ENCODE measurements around the gene PLCZ1. TPM values are rescaled to one million over a fixed set of nuclear protein-coding genes. Genes with fewer than 3 reads are reported as not detected.
"Not testable (repeated sequence)": the region's sequence is repeated elsewhere in the genome, so short reads cannot be mapped to it uniquely, and the experiment has no call there.

Gene PLCZ1, protein sequence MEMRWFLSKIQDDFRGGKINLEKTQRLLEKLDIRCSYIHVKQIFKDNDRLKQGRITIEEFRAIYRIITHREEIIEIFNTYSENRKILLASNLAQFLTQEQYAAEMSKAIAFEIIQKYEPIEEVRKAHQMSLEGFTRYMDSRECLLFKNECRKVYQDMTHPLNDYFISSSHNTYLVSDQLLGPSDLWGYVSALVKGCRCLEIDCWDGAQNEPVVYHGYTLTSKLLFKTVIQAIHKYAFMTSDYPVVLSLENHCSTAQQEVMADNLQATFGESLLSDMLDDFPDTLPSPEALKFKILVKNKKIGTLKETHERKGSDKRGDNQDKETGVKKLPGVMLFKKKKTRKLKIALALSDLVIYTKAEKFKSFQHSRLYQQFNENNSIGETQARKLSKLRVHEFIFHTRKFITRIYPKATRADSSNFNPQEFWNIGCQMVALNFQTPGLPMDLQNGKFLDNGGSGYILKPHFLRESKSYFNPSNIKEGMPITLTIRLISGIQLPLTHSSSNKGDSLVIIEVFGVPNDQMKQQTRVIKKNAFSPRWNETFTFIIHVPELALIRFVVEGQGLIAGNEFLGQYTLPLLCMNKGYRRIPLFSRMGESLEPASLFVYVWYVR
- total RNA-seq, result not detected in 2 replicates

DNA sequence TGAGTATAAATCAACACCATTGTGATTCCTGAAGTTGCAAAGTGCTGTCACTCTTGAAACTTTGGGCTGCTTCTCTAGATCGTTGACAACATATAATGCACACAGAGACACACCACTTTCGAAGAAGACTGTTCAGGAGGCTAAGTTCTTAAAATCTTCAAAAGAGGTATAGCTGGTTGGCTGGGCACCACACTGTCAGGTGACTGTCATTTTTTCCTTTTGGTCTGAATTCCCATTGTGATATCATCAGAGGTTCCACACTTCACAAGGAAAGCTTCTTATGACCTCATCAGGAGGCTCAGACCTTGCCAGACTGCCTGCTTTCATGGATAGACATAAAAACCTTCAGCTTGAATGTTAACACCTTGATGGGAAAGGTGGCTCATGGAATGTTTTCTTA is at the start of gene PLCZ1, which contains the start of gene CAPZA3:
TSS of gene PLCZ1 (minus strand) at position 194 of the 400 bp plus-strand sequence. CDS start 641 bp downstream, outside the sequence.
TSS of gene CAPZA3 (plus strand) at position 301 of the 400 bp plus-strand sequence. CDS start 150 bp downstream, outside the sequence.
- Histone ChIP-seq H3K4me3 (ENCODE audit: low read depth, low read length) (no peak within 1 kb of the TSS), H3K27me3 (ENCODE audit: control insufficient read depth, insufficient read depth, low read length) (no peaks in the 10 kb centered on the region), H3K36me3 (ENCODE audit: control insufficient read depth, insufficient read depth, low read length) (no peaks in the 10 kb centered on the region)
- no peak for FAIRE-seq
- DNase-seq (ENCODE audit: low read depth), result no peak
- TF ChIP-seq, protein P1, sequence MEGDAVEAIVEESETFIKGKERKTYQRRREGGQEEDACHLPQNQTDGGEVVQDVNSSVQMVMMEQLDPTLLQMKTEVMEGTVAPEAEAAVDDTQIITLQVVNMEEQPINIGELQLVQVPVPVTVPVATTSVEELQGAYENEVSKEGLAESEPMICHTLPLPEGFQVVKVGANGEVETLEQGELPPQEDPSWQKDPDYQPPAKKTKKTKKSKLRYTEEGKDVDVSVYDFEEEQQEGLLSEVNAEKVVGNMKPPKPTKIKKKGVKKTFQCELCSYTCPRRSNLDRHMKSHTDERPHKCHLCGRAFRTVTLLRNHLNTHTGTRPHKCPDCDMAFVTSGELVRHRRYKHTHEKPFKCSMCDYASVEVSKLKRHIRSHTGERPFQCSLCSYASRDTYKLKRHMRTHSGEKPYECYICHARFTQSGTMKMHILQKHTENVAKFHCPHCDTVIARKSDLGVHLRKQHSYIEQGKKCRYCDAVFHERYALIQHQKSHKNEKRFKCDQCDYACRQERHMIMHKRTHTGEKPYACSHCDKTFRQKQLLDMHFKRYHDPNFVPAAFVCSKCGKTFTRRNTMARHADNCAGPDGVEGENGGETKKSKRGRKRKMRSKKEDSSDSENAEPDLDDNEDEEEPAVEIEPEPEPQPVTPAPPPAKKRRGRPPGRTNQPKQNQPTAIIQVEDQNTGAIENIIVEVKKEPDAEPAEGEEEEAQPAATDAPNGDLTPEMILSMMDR (IDR thresholded peaks at IDR 0.05; ENCODE audit: insufficient read depth, low read length, severe bottlenecking), result no peak

DNA sequence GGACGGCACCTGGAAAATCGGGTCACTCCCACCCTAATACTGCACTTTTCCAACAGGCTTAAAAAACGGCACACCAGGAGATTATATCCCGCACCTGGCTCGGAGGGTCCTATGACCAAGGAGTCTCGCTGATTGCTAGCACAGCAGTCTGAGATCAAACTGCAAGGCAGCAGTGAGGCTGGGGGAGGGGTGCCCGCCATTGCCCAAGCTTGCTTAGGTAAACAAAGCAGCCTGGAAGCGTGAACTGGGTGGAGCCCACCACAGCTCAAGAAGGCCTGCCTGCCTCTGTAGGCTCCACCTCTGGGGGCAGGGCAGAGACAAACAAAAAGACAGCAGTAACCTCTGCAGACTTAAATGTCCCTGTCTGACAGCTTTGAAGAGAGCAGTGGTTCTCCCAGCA is 47.7 kb upstream of the PLCZ1 start:
- FAIRE-seq; H3K4me3 ChIP-seq (ENCODE audit: low read depth, low read length); H3K36me3 ChIP-seq (ENCODE audit: control insufficient read depth, insufficient read depth, low read length); H3K27me3 ChIP-seq (ENCODE audit: control insufficient read depth, insufficient read depth, low read length); DNase-seq (ENCODE audit: low read depth): not testable (repeated sequence)

DNA sequence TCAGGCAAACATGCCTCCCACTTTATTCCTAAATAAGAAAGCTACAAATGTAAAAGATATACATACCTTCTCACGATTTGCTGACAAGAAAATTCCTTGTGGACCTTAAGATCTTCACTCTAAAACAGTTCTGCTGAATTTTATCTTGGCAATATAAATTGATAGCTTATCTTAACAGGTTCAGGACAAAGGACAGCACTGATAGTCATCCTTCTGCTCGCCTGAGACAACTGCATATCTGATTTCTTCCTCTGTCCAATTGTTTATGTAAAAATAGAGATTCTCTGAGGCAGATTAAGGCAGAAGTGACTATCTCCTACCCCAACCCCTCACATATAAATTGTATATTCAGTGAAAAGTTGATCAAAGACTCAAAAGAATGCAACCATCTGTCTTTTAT is 45.0 kb upstream of the PLCZ1 start:
- Histone ChIP-seq H3K36me3 (ENCODE audit: control insufficient read depth, insufficient read depth, low read length) (no peaks in the 10 kb centered on the region), H3K4me3 (ENCODE audit: low read depth, low read length) (no peak overlapping the region), H3K27me3 (ENCODE audit: control insufficient read depth, insufficient read depth, low read length) (no peaks in the 10 kb centered on the region)
- DNase-seq (ENCODE audit: low read depth), result no peak
- FAIRE-seq, result no peak
- TF ChIP-seq, protein P1 (IDR thresholded peaks at IDR 0.05; ENCODE audit: insufficient read depth, low read length, severe bottlenecking), result no peak

DNA sequence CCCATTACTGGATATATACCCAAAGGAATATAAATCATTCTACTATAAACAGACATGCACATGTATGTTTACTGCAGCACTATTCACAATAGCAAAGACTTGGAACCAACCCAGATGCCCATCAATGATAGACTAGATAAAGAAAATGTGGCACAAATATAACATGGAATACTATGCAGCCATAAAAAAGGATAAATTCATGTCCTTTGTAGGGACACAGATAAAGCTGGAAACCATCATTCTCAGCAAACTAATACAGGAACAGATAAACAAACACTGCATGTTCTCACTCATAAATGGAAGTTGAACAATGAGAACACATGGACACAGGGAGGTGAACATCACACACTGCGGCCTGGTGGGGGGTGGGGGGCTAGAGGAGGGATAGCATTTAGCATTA is 28.7 kb upstream of the PLCZ1 start:
- not testable (repeated sequence) for H3K27me3 ChIP-seq (ENCODE audit: control insufficient read depth, insufficient read depth, low read length); FAIRE-seq; H3K36me3 ChIP-seq (ENCODE audit: control insufficient read depth, insufficient read depth, low read length); DNase-seq (ENCODE audit: low read depth); H3K4me3 ChIP-seq (ENCODE audit: low read depth, low read length)

DNA sequence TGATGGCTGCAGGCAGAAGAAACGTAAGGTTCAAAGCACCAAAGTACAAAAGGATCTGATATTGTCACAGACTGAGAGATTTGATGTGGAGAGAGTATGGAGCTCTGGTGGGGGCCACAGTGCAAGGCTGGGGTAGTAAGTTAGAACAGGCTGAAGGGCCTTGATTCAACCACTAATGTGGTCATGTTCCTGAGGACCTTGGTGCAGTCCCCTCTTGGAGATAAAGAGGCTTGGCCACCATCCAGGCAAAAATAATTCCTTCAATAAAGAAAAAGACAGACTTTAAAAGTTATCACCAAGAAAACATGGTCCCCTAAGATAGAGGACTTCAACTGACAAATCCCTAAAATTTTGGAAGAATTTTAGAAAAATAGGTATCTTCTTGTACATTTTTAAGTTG is 17.5 kb upstream of the PLCZ1 start:
- Histone ChIP-seq H3K36me3 (ENCODE audit: control insufficient read depth, insufficient read depth, low read length) (no peaks in the 10 kb centered on the region), H3K27me3 (ENCODE audit: control insufficient read depth, insufficient read depth, low read length) (no peaks in the 10 kb centered on the region), H3K4me3 (ENCODE audit: low read depth, low read length) (no peak overlapping the region)
- FAIRE-seq (no peak), DNase-seq (ENCODE audit: low read depth) (no peak)
- TF ChIP-seq, protein P1 (IDR thresholded peaks at IDR 0.05; ENCODE audit: insufficient read depth, low read length, severe bottlenecking), result no peak

DNA sequence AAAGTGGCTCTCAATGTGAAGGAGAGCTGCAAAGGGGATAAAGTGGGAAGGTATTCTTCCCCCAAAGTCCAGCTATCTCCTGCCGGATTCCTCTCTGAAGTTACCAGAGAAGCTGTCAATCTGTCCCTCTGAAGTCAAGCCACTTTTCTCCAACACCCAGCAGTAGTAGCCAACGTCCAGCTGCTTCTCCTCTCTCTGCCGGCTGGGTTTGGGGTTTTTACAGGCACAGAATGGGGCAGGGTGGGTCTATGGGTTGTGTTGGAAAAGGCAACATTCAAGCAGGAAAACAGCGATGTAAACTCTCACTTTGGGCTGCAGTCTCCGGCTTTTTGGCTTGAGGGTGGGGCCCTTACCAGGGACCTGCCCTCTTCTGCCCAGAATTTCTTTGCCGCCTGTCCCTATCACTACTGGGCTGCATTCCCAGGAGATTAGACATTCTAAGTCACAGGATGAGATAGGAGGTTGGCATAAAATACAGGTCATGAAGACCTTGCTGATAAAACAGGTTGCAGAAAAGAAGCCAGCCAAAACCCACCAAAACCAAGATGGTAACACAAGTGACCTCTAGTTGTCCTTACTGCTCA is 16.4 kb upstream of the PLCZ1 start:
- Histone ChIP-seq H3K36me3 (ENCODE audit: control insufficient read depth, insufficient read depth, low read length) (no peaks in the 10 kb centered on the region), H3K27me3 (ENCODE audit: control insufficient read depth, insufficient read depth, low read length) (no peaks in the 10 kb centered on the region), H3K4me3 (ENCODE audit: low read depth, low read length) (no peak overlapping the region)
- FAIRE-seq (no peak), DNase-seq (ENCODE audit: low read depth) (no peak)
- TF ChIP-seq, protein P1 (IDR thresholded peaks at IDR 0.05; ENCODE audit: insufficient read depth, low read length, severe bottlenecking), result no peak
